GM20000 (cell line): Measurements from ENCODE around the gene CAPN15.

Experiments
- DNase-seq: peaks from one replicate; pipeline ENCODE4 v3.0.0; 2012; ENCODE audit warnings: low spot score
- TF ChIP-seq, protein P1 (sequence below): IDR thresholded peaks from 2 replicates; pipeline ENCODE4 v1.5.1; 2012; ENCODE audit warnings: mild to moderate bottlenecking, control low read depth; ENCODE audit errors: extremely low read depth, missing control alignments

Gene CAPN15

DNA sequence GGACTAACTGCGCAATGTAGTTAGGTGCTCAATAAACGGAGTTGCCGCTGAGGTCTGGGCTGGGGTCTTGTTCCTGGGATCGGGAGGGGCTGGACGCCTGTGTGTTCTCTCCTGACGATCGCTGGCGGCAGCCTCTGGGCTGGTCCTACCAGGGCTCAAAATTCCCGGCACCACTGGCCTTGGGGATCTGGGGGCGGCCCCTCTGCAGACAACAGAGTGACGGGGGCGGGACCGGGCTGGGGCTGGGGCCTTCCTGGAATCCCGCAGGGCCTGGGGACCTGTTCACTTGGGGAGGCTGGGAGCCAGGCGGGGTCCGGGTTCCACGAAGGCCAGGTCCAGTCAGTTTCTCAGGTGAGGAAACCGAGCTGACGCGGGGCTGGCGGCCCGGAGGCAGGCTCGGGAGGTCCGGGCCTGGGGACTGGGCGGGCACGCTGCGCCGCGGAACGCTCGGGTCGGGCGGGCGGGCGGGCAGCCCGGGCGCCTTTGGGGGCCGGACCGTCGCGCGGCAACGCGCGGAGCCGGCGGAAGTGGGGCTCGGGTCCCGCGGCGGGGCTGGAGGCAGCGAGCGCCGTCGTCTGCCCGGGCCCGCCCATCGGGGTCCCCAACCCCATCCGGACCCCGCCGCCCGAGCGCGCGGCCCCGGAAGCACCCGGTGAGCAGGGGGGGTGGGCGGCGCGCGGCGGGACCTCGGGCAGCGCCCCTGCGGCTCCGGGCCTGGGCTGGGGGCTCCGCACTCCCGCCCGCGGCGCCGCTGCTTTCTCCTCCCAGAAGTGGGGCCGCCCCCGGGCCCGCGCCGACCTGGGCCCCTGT lies 42.1 kb downstream of the CAPN15 start, which contains the start of gene PIGQ:
Gene PIGQ, plus strand, starts transcription at position 524 of the 810 bp plus-strand sequence. CDS start 4,107 bp downstream, outside the sequence.
- TF ChIP-seq, protein P1, sequence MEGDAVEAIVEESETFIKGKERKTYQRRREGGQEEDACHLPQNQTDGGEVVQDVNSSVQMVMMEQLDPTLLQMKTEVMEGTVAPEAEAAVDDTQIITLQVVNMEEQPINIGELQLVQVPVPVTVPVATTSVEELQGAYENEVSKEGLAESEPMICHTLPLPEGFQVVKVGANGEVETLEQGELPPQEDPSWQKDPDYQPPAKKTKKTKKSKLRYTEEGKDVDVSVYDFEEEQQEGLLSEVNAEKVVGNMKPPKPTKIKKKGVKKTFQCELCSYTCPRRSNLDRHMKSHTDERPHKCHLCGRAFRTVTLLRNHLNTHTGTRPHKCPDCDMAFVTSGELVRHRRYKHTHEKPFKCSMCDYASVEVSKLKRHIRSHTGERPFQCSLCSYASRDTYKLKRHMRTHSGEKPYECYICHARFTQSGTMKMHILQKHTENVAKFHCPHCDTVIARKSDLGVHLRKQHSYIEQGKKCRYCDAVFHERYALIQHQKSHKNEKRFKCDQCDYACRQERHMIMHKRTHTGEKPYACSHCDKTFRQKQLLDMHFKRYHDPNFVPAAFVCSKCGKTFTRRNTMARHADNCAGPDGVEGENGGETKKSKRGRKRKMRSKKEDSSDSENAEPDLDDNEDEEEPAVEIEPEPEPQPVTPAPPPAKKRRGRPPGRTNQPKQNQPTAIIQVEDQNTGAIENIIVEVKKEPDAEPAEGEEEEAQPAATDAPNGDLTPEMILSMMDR: no peak
- peak; percentile 97 for DNase-seq

DNA sequence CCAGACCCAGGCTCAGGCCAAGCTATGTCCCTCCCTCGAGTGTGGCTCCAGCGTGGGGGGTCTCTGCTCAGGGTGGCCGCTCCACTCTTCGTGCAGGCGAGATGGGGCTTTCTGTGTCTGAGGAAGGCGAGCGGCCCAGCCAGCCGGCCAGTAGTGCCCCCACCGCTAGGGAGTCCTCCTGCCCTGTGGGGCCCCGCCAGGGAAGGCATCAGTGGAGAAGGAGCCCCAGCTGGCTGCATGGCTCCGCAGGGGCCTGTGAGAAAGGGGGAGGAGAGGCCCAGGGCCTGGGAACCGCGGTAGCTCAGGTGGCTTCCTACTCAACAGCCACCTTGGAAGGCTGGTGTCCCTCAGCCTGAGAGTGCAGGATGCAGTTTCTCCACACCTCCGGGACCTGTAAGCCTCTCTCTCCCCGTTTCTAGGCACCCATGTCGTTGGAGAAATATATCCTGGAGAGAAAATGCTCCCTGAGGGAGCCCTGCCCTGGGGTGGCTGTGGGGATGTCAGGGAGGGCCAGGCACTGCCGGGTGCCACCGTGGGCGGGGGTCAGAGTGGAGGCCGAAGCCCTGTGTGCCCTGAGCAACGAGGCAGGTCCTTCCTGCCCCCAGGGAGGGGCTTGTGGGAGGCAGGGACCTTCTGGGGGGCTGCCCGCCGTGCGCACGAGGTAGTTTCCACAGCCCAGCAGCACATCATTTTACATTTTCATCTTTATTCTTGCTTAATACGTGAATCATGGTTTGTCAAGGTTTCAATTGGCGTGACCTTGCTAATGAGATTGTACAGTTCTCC lies 45.5 kb downstream of the CAPN15 start:
- TF ChIP-seq, protein P1: no peak

DNA sequence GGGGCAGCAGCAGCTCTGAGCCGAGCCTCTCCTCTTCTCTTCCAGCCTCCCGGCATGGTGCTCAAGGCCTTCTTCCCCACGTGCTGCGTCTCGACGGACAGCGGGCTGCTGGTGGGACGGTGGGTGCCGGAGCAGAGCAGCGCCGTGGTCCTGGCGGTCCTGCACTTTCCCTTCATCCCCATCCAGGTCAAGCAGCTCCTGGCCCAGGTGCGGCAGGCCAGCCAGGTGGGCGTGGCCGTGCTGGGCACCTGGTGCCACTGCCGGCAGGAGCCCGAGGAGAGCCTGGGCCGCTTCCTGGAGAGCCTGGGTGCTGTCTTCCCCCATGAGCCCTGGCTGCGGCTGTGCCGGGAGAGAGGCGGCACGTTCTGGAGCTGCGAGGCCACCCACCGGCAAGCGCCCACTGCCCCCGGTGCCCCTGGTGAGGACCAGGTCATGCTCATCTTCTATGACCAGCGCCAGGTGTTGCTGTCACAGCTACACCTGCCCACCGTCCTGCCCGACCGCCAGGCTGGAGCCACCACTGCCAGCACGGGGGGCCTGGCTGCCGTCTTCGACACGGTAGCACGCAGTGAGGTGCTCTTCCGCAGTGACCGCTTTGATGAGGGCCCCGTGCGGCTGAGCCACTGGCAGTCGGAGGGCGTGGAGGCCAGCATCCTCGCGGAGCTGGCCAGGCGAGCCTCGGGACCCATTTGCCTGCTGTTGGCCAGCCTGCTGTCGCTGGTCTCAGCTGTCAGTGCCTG lies 46.7 kb downstream of the CAPN15 start:
- TF ChIP-seq, protein P1: no peak
- no peak for DNase-seq

More for the DNA sequence above, 45.5 kb downstream of the CAPN15 start:
- no peak for DNase-seq

DNA sequence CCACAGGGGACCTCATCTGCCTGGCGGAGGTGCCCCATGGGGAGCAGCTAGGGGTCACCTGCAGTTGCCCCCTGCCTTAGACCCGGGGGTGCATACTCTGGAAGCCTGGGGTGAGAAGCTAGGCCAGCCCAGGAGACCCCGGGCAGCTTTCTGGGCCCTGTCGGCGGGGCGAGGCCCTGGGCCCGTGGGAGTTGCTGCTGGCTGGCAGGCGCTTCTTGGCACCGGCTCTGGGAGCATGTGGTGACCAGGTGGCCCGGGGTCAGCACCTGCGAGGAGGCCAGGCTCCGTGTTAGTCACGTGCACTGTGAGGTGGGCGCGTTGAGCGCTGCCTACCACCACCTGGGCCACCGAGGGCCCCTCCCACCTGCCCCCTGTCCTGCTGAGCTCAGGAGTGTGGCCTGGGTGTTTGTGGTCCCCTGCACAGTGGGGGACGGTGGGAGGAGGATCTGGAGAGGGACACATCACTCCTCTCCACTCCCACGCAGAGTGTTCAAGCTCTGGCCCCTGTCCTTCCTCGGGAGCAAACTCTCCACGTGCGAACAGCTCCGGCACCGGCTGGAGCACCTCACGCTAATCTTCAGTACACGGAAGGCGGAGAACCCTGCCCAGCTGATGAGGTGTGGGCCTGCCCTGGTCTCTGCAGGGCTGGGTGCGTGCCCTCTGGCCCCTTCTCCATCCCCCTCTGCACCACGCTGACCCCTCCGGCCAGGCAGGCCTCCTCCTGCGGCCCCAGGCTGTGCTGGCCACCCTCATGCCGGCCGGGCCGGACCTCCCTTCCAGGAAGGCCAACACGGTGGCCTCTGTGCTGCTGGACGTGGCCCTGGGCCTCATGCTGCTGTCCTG lies 48.1 kb downstream of the CAPN15 start:
- TF ChIP-seq, protein P1: no peak
- DNase-seq: no peak

DNA sequence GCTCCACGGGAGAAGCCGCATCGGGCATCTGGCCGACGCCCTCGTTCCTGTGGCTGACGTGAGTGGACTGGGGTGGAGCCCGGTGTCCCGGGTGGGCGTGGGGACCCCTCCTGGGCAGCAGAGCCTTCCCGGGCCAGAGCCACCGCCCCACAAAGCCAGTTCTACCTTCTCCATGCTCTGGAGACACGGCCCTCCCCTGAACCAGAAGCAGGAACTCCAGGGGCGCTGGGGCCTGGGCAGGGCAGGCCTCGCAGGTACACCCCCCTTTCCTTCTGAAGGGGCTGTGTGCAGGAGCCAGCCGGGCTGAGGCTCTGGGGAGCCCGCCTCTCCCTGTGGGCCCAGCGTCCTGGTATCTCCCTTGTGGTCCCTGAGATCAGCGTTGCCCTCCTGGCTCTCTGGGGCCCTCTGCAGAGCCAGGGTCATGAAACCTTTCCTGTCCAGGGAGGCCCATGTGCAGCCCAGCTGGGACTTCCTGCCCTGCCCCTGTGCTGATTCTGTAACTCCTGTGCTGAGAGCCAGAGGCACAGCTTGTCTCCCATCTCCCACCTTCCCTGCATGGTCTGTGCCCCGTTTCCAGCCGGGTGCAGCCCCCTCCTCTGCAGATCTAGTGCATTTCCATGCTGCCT lies 48.8 kb downstream of the CAPN15 start:
- no peak for DNase-seq
- TF ChIP-seq, protein P1: no peak

DNA sequence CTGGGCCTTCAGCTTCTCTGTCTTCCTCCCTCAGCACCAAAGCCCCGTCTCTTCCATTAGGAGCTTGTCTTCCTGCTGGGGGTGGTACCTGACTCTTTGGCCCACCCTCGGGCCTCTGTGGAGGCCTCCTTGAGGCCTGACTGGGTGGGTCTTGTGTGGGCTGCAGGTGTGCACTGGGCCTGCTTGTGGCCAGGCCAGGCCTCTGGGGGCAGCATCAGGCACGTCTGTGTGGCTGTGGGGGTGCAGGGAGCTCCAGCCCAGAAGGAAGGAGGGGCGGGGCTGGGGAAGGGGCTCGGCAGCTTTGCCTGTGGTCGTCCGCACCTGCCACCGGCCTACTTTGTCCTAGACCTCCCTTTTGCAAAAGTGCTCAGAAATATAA lies 49.3 kb downstream of the CAPN15 start:
- TF ChIP-seq, protein P1: no peak
- DNase-seq: no peak
